Stimulated activated effector memory CD8-positive, alpha-beta T cell treated with anti-CD3 and anti-CD28 coated beads, Interleukin-12 subunit alpha, Interleukin-12 subunit beta, amount 100 ng/mL, for 72 hours (primary cell): ENCODE results near the gene OSBPL2.

Experiments used
- ATAC-seq: fragments of 150-1000 bp; cut with Tn5 transposase; 2 replicates; pipeline ENCODE4 v1.10.0; 2021
- DNase-seq, 2 donors: peaks; one replicate each; pipeline ENCODE4 v3.0.0; 2021 to 2022; ENCODE audit warnings: low spot score in 2 of 2
- H3K27ac Mint-ChIP-seq: one replicate; pipeline ENCODE4 v1.8.0; 2022; ENCODE audit warnings: mild to moderate bottlenecking, mixed read lengths
- H3K36me3 Mint-ChIP-seq: one replicate; pipeline ENCODE4 v1.8.0; 2022; ENCODE audit warnings: mild to moderate bottlenecking, mixed read lengths
- H3K4me1 Mint-ChIP-seq: one replicate; pipeline ENCODE4 v1.8.0; 2022; ENCODE audit warnings: mixed read lengths
- H3K4me3 Mint-ChIP-seq: one replicate; pipeline ENCODE4 v1.8.0; 2022; ENCODE audit warnings: mild to moderate bottlenecking, mixed read lengths
- H3K9me3 Mint-ChIP-seq: one replicate; pipeline ENCODE4 v1.8.0; 2022; ENCODE audit warnings: mixed read lengths

The OSBPL2 gene

DNA sequence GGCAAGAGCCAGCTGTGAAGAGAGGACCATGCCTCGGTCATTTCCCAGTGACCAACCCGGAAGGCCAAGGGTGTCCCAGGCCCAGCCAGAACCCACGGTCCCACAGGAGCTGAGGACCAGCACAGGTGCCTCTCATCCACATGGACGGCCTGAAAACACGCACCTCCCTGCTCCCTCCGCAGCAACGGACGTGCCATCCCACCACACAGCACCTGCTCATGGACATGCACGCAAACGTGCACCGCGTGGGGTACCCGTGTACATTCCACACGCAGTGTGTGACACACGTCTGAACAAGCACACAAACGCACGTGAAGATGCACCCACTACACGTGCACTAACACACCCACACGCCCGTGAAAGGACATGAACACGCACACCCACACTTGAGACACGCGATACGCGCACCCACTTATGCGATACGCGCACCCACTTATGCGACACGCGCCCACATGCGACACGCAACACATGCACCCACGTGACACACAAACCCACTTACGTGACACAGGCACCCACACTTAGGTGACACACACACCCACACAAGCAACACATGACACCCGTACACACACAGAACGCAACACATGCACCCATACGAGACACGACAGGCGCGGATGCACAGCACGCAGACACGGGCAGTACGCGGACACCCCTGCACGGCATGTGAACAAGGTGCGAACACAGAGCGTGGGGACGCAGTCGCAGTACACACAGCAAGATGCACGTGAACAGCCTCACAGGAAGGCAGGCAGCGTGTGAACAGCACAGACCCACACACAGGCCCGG lies 98.6 kb downstream of the OSBPL2 start:
- Mint-ChIP-seq H3K27ac (no peak overlapping the region), H3K9me3 (no peaks in the 10 kb centered on the region), H3K4me3 (no peak overlapping the region), H3K4me1 (no peaks in the 10 kb centered on the region), H3K36me3 (peaks cover 6% of the 10 kb centered on the region)
- no peak for ATAC-seq
- DNase-seq: no peak

DNA sequence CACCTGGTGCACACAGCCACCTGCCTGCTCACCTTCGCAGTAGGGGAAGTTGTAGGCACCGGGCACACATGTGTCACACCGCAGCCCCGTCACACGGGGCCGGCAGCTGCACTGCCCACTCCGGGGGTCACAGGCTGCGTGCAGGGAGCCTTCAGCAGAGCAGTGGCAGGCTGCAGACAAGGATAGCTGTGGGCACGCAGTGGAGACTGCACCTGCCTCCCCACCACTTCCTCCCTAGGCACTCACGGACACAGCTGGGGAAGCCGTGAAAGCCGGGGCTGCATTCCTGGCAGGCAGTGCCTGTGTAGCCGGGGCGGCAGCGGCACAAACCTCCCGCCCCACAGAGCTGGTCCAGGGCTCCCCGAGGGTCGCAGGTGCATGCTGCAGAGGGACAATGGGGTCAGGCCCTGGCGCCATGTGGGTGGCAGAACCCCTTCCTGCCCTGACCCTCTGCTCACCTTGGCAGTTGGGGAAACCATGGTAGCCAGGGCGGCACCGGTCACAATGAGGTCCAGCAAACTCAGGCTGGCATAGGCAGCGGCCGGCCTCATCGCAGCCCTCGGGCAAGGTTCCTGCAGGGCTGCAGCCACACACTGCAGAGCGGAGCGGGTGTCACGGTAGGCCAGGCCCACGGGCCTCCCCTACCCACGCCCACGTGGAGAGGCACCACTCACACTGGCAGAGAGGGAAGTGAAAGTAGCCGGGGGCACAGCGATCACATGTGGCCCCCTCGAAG lies 99.4 kb downstream of the OSBPL2 start:
- no peaks in the 10 kb centered on the region for H3K4me1 Mint-ChIP-seq
- no peak overlapping the region for H3K27ac Mint-ChIP-seq
- peaks cover 6% of the 10 kb centered on the region for H3K36me3 Mint-ChIP-seq
- no peaks in the 10 kb centered on the region for H3K9me3 Mint-ChIP-seq
- no peak overlapping the region for H3K4me3 Mint-ChIP-seq
- DNase-seq: no peak
- no peak for ATAC-seq

DNA sequence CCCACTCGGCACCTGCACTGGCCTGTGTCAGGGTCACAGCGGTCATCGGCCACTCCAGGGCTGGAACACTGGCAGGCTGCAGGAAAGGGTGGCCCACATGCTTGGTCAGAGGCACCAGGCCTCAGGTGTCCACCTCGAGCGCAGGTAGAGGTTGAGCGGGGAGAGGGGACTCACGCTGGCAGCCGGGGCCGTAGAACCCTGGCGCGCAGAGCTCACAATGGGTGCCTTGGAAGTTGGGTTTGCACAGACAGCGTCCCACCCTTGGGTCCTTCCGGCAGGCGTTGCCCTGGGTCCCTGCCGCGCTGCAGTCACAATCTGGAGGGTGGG lies 99.9 kb downstream of the OSBPL2 start:
- H3K4me3 Mint-ChIP-seq: no peak overlapping the region
- H3K36me3 Mint-ChIP-seq: peaks cover 9% of the 10 kb centered on the region
- no peak for DNase-seq
- no peaks in the 10 kb centered on the region for H3K9me3 Mint-ChIP-seq
- ATAC-seq: no peak
- no peak overlapping the region for H3K27ac Mint-ChIP-seq
- H3K4me1 Mint-ChIP-seq: no peaks in the 10 kb centered on the region

DNA sequence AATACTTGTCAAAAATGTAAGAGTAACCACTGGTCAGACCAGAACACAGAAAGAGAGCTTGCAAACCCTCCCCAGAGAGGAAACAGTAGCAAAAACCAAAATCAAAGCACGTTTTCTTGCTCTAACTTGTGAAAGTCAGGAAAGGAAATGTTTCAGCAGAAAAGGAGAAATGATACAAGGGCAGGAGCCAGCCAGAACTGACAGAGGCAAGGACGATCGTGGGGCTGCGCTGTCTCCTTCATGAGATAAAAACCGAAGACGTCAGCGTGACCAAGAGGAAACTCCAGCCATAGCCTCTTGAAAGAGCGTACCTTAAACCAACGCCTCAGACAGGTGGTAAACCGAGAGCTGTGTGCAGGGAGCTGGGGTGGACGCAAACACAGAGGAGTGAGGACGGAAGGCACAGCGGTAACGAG lies 101.3 kb downstream of the OSBPL2 start:
- Mint-ChIP-seq H3K4me3 (no peak overlapping the region), H3K27ac (no peak overlapping the region), H3K4me1 (no peaks in the 10 kb centered on the region), H3K9me3 (no peaks in the 10 kb centered on the region), H3K36me3 (peaks cover 17% of the 10 kb centered on the region)
- no peak for DNase-seq
- no peak for ATAC-seq

DNA sequence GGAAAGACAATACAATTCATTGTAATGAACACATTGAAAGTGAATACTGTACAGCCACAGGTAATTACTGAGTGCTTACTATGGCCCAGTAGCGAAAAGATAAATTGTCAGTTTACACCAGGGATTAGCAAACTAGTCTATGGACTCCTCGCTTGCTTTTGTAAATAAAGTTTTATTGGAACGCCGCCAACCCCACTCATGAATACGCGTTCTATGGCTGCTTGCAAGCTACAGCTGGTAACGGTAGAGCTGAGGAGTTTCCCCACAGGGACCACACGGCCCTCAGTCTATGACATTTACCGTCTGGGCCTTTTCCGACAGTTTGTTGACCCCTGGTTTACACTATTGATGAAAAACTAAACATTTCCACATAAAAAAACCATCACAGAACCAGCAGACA lies 104.6 kb downstream of the OSBPL2 start:
- no peak for DNase-seq
- ATAC-seq: no peak
- peaks cover 17% of the 10 kb centered on the region for H3K36me3 Mint-ChIP-seq
- H3K4me3 Mint-ChIP-seq: no peak overlapping the region
- no peaks in the 10 kb centered on the region for H3K9me3 Mint-ChIP-seq
- H3K27ac Mint-ChIP-seq: no peak overlapping the region
- no peaks in the 10 kb centered on the region for H3K4me1 Mint-ChIP-seq

DNA sequence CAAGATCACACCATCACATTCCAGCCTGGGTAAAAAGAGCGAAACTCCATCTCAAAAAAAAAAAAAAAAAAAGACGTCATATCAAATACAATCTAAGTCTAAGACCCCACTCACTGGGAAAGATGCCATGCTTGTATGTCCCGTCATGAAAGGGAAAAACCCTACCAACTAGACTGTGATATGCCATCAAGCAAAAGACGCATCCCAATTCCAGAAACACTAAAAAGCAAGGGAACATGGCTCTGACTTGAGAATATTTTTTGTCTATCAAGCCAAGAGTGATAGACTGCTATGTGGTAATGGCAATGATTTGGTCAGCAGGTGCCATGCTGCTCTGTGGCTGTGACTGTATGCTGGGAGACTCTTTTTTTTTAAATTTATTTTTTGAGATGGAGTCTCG lies 105.8 kb downstream of the OSBPL2 start:
- peaks cover 4% of the 10 kb centered on the region for H3K9me3 Mint-ChIP-seq
- no peaks in the 10 kb centered on the region for H3K4me1 Mint-ChIP-seq
- no peak overlapping the region for H3K27ac Mint-ChIP-seq
- DNase-seq: no peak
- no peak for ATAC-seq
- peaks cover 17% of the 10 kb centered on the region for H3K36me3 Mint-ChIP-seq
- no peak overlapping the region for H3K4me3 Mint-ChIP-seq

DNA sequence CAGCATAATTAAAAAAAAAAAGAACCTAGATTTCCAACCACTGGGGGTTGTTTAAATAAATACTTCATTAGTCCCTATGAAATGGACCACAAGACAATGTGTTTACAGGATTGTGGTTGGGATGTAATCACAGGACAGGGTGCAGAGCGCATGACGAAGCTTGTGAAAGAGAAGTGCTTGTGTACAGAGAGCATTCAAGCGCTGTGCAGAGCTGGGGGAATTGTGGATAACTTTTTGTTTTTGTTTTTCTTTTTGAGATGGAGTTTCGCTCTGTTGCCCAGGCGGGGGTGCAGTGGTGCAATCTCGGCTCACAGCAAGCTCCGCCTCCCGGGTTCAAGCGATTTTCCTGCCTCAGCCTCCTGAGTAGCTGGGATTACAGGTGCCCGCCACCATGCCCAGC lies 106.5 kb downstream of the OSBPL2 start:
- H3K27ac Mint-ChIP-seq: no peak overlapping the region

More for the DNA sequence above, 106.5 kb downstream of the OSBPL2 start:
- DNase-seq: no peak
- no peak overlapping the region for H3K4me3 Mint-ChIP-seq
- ATAC-seq: no peak
- H3K9me3 Mint-ChIP-seq: peaks cover 4% of the 10 kb centered on the region
- no peaks in the 10 kb centered on the region for H3K4me1 Mint-ChIP-seq
- H3K36me3 Mint-ChIP-seq: peaks cover 17% of the 10 kb centered on the region
